ENCODE measurements around the gene EDA. TPM values are rescaled to one million over a fixed set of nuclear protein-coding genes. Genes with fewer than 3 reads are reported as not detected.

The EDA gene
- polyA plus RNA-seq, 1 donor from 2014 or later, result not detected

DNA sequence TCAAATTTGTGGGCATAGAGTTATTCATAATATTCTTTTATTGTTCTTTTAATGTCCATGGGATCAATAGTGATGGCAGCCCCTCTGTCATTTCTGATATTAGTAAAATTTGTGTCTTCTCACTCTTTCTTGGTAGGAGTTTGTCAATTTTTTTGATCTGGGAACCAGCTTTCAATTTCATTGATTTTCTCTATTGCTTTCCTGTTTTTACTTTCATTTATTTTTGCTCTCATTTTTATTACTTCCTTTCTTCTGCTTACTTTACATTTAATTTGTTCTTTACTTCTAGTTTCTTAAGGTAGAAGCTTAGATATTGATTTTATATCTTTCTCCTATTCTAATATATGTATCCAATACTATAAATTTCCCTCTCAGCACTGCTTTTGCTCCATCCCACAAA is 393.1 kb downstream of the EDA start:
- Mint-ChIP-seq H3K27me3 (peaks cover 12% of the 10 kb centered on the region), H3K9me3 (peaks cover 0 to 3% (median 0%) of the 10 kb centered on the region in 3 donors), H3K4me1 (no peaks in the 10 kb centered on the region), H3K27ac (no peak overlapping the region), H3K4me3 (no peak overlapping the region), H3K36me3 (no peaks in the 10 kb centered on the region)

DNA sequence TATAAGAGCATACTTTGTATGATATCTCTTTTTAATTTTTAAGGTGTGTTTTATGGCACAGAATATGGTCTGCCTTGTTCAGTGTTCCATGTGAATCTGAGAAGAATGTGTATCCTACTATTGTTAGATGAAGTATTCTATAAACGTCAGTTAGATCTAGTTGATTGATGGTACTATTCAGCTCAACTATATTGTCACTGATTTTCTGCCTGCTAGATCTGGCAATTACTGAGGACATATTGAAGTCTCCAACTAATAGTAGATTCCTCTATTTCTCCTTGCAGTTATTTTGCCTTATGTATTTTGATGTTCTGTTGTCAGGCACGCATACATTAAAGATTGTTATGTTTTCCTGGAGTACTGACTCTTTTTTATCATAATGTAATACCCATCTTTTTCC is 394.1 kb downstream of the EDA start:
- Mint-ChIP-seq H3K4me1 (no peaks in the 10 kb centered on the region), H3K9me3 (peaks cover 0 to 3% (median 0%) of the 10 kb centered on the region in 3 donors), H3K27me3 (peaks cover 16% of the 10 kb centered on the region), H3K27ac (no peak overlapping the region), H3K36me3 (no peaks in the 10 kb centered on the region), H3K4me3 (no peak overlapping the region)

DNA sequence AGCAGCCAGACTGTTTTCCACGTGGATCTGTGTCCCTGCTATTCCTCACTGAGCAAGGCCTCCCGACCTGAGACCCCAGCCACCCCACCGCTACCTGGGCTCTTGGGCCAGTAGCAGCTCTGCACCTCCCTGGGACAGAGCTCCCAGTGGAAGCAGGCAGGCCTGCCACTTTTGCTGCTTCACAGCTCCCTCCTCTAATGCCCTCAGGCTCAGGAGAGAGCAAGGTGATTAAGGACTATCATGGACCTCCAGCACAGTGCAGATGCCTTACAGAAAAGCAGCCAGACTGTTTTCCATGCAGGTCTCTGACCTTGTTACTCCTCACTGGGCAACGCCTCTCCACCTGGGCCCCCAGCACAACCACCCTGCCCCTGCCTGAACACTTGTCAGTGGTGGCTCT is 396.8 kb downstream of the EDA start:
- Mint-ChIP-seq H3K27ac (no peak overlapping the region), H3K36me3 (peaks cover 3% of the 10 kb centered on the region), H3K4me3 (no peak overlapping the region), H3K9me3 (peaks cover 0 to 2% (median 1%) of the 10 kb centered on the region in 3 donors), H3K27me3 (peaks cover 22% of the 10 kb centered on the region), H3K4me1 (no peaks in the 10 kb centered on the region)

DNA sequence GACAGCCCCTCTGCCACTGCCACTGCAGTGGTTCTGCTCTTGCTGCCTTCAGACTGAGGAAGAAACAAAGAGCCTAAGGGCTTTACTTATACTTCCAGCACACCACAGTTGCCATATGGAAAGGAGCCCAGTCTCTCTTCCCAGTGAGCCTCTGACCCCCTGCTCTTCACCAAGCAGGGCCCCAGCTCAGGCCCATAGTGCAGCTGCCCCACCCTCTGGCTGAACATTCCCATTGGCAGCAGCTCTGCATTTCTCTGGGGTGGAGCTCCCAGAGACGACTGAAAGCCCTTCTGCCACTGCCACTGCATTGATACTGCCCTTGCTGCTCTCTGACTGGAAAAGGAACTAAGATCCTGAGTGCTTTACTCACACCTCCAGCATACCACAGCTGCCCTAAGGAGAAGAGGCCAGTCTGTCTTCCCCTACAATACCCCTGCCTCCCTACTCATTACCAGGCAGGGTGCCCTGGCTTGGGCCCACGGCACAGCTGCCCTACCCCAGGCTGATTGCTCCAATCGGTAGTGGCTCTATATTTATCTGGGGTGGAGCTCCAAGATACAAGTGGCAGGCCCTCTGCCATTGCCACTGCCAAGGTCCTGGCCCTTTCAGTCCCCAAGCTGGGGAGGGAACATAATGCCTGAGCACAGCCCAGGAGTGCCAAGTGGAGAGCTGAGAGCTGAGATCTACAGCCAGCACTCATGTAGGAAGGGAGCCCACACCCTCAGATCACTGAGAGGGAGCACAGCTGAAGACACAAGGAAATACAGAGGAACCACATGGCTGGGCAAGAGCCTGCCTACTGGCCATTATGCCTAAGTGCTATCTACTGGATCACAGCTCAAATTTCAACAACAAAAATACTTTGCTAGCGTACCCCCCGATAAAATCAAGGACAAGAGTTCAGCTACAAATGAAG is 397.8 kb downstream of the EDA start:
- Mint-ChIP-seq H3K4me1 (no peaks in the 10 kb centered on the region), H3K27me3 (peaks cover 22% of the 10 kb centered on the region), H3K4me3 (no peak overlapping the region), H3K9me3 (peaks cover 0 to 9% (median 1%) of the 10 kb centered on the region in 3 donors), H3K36me3 (peaks cover 3% of the 10 kb centered on the region), H3K27ac (no peak overlapping the region)

DNA sequence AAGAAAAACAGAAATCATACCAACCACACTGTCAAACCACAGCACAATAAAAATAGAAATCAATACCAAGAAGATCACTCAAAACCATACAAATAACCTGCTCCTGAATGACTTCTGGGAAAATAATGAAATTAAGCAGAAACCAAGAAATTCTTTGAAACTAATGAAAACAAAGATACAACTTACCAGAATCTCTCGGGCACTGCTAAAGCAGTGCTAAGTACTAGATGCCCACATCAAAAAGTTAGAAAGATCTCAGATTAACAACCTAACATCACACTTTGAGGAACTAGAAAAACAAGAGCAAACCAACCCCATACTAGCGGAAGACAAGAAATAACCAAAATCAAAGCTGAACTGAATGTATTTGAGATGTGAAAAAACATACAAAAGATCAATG is 400.6 kb downstream of the EDA start:
- H3K4me3 Mint-ChIP-seq, result no peak overlapping the region
- peaks cover 3% of the 10 kb centered on the region for H3K36me3 Mint-ChIP-seq
- H3K27me3 Mint-ChIP-seq, result peaks cover 16% of the 10 kb centered on the region
- no peaks in the 10 kb centered on the region for H3K4me1 Mint-ChIP-seq
- H3K9me3 Mint-ChIP-seq, result peaks cover 0 to 9% (median 3%) of the 10 kb centered on the region in 3 donors
- H3K27ac Mint-ChIP-seq, result no peak overlapping the region

DNA sequence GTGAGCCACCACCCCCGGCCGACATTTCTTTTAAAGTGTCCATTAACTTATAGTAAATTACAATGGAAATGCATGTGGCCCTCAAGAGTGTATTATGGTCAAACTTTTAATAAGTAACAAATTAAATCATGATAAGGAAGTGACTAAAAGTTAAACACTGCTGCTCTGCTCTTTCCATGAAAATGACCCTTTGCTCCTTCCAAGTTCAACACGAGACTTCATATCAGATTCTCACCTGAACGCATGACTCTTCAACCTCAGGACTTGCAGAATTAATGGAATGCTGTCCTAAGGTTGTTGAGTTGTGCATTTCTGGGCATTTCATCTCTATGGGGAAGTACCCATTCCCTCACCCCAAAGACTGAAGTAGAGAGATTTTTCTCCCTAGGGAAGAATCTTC is 406.7 kb downstream of the EDA start:
- H3K36me3 Mint-ChIP-seq, result peaks cover under 1% of the 10 kb centered on the region
- H3K27ac Mint-ChIP-seq, result no peak overlapping the region
- H3K4me1 Mint-ChIP-seq, result no peaks in the 10 kb centered on the region
- peaks cover 0 to 8% (median 2%) of the 10 kb centered on the region in 3 donors for H3K9me3 Mint-ChIP-seq
- peaks cover 8% of the 10 kb centered on the region for H3K27me3 Mint-ChIP-seq
- H3K4me3 Mint-ChIP-seq, result no peak overlapping the region

DNA sequence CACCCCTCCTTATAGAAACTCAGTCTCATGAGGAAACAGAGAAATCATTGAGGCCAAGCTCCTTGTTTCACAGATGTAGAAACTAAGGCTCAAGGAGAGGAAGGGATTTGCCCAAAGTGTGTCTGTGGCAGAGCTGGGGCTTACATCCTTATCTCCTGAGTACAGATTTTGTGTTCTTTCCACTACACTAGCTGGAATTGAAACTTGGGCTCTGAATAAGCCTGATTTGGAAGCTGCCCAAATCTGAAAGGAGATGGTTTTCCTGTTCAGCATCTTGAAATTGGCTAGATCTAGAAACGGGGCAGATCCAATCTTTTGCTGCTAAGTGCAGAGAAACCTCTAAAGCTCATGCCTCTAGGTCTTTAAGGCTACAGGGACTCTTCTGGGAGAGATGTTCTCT is 409.6 kb downstream of the EDA start:
- Mint-ChIP-seq H3K4me1 (no peaks in the 10 kb centered on the region), H3K4me3 (no peak overlapping the region), H3K27ac (no peak overlapping the region), H3K36me3 (no peaks in the 10 kb centered on the region), H3K27me3 (peaks cover 11% of the 10 kb centered on the region), H3K9me3 (peaks cover 0 to 1% (median 0%) of the 10 kb centered on the region in 3 donors)

DNA sequence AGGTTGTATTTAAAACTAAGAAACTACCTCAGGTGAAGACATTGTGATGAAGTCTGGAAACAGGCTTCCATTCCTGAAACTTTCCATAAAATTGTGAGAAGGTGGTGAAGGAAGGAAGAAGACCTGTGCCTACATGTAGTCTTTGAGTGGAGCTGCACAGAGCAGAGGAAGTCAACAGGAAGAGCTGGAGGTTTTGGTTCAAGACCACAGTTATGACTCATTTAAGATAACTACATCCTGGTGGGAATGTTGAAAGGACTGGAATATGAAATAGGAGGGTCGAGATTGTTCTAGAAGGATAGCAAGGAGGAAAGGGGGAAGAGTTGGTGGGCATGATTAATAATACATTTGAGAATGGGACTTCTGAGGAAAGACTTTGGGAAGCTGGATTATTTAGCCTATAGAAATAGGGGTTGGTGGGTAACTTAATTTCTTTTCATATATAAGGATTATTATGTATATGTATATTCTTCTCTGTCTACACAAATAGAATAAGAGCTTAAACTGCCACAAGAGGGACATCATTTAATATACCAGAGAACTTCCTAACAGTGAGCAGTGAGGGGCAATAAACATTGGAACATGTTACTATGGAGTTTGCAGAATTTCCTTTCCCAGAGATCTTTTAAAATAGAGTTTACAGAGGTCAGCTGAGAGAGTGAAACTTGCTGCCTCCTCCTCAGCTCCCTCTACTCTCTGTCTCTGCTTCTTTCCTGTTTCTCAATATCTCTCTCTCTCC is 410.4 kb downstream of the EDA start:
- peaks cover 12% of the 10 kb centered on the region for H3K27me3 Mint-ChIP-seq
- peaks cover 0 to 1% (median 0%) of the 10 kb centered on the region in 3 donors for H3K9me3 Mint-ChIP-seq
- no peak overlapping the region for H3K27ac Mint-ChIP-seq
- no peaks in the 10 kb centered on the region for H3K4me1 Mint-ChIP-seq
- no peaks in the 10 kb centered on the region for H3K36me3 Mint-ChIP-seq
- no peak overlapping the region for H3K4me3 Mint-ChIP-seq

DNA sequence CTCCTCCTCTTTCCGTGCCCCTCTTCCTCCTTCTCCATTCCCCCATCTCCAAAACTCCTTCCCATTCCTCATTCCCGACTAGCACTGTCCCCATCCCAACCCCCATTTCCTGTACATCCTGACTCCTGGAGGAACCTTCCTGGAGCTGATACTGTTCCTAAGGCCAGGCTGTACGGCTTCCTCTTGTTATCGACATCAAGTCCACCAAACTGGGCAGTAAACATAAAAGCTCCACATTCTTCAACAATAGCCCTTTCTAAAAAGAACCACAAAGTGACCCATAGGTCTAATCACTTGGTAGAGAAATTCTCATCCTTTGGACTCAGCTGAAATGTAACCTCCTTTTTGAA is 410.9 kb downstream of the EDA start:
- no peak overlapping the region for H3K27ac Mint-ChIP-seq
- H3K27me3 Mint-ChIP-seq, result peaks cover 16% of the 10 kb centered on the region
- H3K4me1 Mint-ChIP-seq, result no peaks in the 10 kb centered on the region
- H3K9me3 Mint-ChIP-seq, result no peaks in the 10 kb centered on the region
- no peak overlapping the region for H3K4me3 Mint-ChIP-seq
- no peaks in the 10 kb centered on the region for H3K36me3 Mint-ChIP-seq

DNA sequence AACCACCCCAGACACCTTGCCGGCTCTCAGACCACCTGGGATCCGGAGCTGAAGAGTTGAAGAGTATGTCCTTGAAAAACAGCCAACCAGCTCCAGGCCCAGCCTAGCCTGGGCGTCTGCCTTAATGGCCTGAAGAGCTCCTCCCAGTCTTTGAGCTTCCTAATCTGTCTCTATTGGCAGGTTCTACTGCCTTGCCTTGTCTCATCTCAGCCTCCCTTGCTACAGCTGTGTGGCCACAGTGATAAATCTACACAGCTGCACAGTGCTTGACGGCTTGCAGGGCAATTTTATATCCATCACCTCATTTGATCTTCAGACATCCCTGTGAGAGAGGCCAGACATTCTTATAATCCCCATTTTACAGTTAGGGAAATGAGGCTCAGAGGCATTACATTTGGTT is 413.9 kb downstream of the EDA start:
- H3K27me3 Mint-ChIP-seq, result peaks cover 16% of the 10 kb centered on the region
- no peak overlapping the region for H3K4me3 Mint-ChIP-seq
- no peaks in the 10 kb centered on the region for H3K9me3 Mint-ChIP-seq
- H3K36me3 Mint-ChIP-seq, result no peaks in the 10 kb centered on the region
- H3K4me1 Mint-ChIP-seq, result no peaks in the 10 kb centered on the region
- no peak overlapping the region for H3K27ac Mint-ChIP-seq

DNA sequence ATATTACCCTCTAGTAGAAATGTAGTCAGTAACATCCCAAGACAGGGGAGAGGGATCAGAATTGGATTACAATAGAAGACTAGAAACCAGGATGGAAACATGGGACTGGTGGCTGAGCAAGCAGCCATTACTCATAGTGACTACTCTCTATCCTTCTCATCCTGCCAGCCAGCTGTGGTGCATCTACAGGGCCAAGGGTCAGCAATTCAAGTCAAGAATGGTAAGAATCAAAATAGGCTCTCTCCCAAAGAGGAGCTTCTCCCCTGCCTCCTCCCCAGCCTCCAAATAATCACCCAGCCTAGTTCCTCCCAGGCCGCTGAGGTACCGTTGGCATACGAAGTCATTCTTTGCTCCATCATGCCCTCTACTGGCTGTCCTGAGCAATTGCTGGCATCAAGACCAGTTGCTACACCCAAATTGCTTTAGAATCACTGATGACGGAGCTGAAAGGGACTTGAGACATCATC is 414.4 kb downstream of the EDA start:
- Mint-ChIP-seq H3K27me3 (peaks cover 16% of the 10 kb centered on the region), H3K9me3 (no peaks in the 10 kb centered on the region), H3K4me1 (no peaks in the 10 kb centered on the region), H3K36me3 (no peaks in the 10 kb centered on the region), H3K4me3 (no peak overlapping the region), H3K27ac (no peak overlapping the region)

DNA sequence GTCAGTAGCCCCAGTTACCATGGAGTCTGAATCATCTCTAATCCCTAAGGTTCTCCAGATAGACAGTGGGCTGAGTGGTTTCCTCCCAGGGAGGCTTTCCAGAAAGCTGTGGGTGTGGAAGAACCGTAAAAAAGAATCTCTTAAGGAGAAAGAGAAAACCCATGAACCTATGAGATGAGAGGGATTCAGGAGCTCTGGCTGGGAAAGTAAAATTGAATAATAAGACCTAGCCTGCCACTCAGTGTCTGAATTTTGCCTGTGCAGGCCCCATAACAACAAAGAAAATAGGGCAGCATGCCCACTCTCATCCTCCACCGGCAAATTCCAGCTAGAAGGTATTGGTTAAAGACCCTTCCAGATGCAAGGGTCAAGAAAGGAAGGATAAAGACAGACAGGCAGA is 416.9 kb downstream of the EDA start:
- H3K4me3 Mint-ChIP-seq, result no peak overlapping the region
- no peak overlapping the region for H3K27ac Mint-ChIP-seq
- peaks cover 8% of the 10 kb centered on the region for H3K27me3 Mint-ChIP-seq
- H3K4me1 Mint-ChIP-seq, result no peaks in the 10 kb centered on the region
- H3K36me3 Mint-ChIP-seq, result no peaks in the 10 kb centered on the region
- H3K9me3 Mint-ChIP-seq, result no peaks in the 10 kb centered on the region

DNA sequence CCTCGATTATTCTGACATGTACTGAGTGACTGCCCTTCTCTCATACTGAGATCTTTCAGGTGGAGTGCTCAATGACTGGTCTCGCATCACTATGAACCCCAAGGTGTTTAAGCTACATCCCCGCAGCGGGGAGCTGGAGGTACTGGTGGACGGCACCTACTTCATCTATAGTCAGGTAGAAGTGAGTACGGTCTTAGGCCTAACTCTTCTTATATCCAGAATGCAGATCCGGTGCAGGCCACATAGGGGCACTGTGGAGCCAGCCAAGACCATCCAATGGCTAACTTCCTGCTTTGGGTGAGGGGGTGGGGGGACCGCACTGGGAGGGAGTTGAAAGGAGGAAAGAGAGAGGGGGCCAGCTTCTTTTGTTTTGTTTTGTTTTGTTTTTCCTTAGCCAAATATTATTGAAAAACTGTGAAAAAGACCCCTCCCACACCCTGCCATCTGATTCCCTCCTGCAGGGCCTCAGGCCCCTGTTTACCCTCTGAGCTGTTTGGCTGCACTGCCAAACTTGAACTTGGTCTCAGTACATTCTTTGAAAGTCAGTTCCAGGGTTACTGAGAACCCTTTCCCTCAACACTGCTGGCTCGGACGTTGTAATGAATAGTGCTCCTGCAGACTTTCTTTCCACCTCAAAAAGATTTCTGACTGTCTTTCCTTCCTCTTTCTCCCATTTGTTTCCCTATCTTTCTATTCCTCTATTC is 417.6 kb downstream of the EDA start:
- Mint-ChIP-seq H3K27me3 (peaks cover 8% of the 10 kb centered on the region), H3K4me3 (no peak overlapping the region), H3K27ac (peak overlapping the region in 1 of 3 donors; percentile 64), H3K36me3 (no peaks in the 10 kb centered on the region), H3K9me3 (no peaks in the 10 kb centered on the region), H3K4me1 (no peaks in the 10 kb centered on the region)

DNA sequence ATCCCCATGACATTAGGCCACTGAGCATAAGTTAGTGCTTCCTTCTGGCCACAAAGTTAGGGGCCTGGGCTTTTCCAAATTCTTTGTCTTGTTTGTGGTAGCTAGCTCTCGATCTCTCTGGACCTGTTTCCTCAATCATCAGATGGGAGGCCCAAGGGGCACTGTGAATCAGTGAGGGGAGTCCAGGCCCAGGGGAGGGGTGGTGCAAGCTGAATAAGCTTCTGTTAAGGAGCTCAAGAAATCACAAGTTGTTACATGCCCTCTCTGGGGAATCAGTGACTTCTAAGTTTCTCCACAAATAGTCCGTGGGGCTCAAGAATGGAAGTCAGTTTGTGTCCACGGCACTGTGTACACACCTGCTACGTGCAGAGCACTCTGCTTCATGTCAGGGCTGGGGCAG is 418.7 kb downstream of the EDA start:
- peaks cover 8% of the 10 kb centered on the region for H3K27me3 Mint-ChIP-seq
- no peaks in the 10 kb centered on the region for H3K4me1 Mint-ChIP-seq
- H3K4me3 Mint-ChIP-seq, result no peak overlapping the region
- H3K36me3 Mint-ChIP-seq, result no peaks in the 10 kb centered on the region
- H3K9me3 Mint-ChIP-seq, result no peaks in the 10 kb centered on the region
- H3K27ac Mint-ChIP-seq, result no peak overlapping the region

DNA sequence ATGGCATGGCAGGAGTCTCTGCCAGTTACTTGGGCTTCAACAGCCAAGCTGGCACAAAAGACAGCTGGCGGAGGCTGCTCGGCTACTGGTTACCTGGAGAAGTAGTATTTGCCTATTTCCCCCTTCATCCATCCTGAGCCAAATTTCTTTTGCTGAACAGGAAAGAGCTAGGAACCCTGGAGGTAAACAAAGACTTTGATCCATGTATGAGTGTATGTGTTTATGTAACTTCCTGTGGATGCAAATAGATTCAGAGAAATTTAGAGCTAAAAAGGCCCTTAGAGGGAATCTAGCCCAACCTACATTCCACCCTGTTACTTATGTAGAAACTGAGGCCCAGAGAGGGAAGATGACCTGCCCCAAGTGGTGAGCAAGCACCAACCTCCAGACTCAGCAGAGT is 422.6 kb downstream of the EDA start:
- Mint-ChIP-seq H3K4me3 (no peak overlapping the region), H3K9me3 (no peaks in the 10 kb centered on the region), H3K27ac (no peak overlapping the region), H3K36me3 (no peaks in the 10 kb centered on the region), H3K4me1 (no peaks in the 10 kb centered on the region), H3K27me3 (no peaks in the 10 kb centered on the region)
